Kidney capillary endothelial cell (primary cell): ENCODE measurements around the gene CCDC201.

Experiments
- DNase-seq: peaks from one replicate; pipeline ENCODE4 v3.0.0-alpha.2; 2018; ENCODE audit warnings: low spot score

CCDC201 gene

DNA sequence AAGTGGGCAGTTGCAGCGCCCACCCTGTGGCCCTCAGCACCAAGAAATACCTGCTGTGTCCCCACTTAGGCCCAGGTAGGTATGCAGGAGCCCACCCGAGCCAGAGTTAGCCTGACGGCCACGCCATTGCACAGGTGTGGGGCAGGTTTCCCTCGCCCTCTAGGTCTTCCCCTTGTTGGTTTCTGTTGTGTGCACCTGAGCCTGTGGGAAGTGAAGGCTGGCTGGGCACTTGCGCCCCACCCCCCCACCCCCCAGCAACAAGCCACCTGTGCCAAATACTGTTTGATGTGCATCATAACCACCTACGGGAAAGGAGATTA, at the start of gene CCDC201:
Gene CCDC201, minus strand, starts transcription at position 48 of the 320 bp plus-strand sequence. CDS start 75 bp downstream, outside the sequence.
- DNase-seq, result no peak

GRCh38 chr7:45921699-45922519, 49.0 kb upstream of the CCDC201 start:
- peak; percentile 82 for DNase-seq

DNA sequence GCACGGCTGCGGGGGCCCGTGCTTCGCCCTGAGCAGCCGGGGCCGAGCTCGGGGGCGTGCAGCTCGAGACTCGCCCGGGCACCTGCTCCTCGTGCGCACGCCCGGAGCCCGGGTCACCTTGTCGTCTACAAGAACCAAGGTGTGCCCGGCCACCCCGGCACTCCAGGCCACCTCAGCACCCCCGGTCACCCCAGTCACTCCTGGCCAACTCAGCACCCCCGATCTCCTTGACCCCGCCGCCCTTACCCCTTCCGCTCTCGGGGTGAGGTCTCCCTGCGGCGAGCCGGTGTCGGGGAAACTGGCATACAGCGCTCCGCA, 48.5 kb upstream of the CCDC201 start:
- DNase-seq, result no peak

- peak; percentile 47 for DNase-seq
Measured at GRCh38 chr7:45920502-45921380, 47.9 kb upstream of the CCDC201 start, which contains the start of gene IGFBP3. IGFBP3 (minus strand) TSS chr7:45921272; CDS start chr7:45921140, 132 bp downstream.

GRCh38 chr7:45919993-45920459, 47.1 kb upstream of the CCDC201 start:
- DNase-seq, result no peak

- no peak for DNase-seq
Measured at GRCh38 chr7:45919231-45919784, 46.4 kb upstream of the CCDC201 start.

DNA sequence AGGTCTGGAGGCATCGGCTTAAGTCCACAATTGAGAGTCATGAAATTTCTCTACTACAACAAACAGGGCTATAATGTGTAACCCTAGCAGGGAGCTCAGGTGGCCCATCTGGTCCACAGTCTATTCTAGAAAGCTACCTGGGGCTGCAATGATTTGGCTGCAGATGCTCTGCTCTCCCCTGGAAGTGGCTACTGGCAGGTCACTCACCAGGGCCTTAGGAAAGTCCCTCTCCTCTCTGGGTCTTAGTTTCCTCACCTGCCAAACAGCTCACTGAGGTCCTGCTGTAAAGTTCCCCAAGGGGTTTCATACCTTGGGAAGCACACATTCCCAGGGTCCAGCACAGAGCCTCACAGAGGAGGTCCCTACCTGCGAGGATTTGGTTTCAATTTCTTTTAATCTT, 45.7 kb upstream of the CCDC201 start:
- no peak for DNase-seq

DNA sequence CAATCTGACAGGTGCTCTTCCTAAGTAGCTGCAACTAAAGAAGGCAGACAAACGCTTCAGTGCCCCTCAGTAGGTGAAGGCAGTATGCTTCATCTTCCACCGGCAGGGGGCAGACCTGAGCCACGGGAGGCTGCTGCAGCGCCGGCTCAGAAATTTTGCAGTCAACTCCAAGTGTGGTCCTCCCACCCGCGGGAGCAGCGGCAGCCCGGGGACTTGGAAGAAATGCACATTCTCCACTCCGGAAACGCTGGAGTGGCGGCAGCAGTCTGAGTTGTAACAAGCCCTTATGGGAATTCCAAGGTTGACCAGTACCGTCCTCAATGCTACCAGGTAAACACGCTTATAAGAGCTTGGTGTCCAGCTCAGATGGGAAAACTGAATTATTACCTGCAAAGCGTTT, 44.8 kb upstream of the CCDC201 start:
- DNase-seq, result peak; percentile 66

DNA sequence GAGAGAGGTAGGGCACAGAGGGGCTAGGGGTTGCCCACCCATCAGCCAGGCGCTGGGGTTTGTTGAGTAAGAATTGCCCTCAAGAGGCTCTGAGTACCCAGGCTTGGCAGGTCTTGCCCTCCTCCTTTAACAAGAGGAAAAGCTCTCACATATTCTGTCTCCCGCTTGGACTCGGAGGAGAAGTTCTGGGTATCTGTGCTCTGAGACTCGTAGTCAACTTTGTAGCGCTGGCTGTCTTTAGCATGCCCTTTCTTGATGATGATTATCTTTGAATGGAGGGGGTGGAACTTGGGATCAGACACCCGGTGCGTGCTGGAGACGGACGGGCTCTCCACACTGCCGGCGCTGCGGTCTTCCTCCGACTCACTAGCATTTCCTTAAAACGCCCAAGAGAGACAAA, 44.2 kb upstream of the CCDC201 start:
- no peak for DNase-seq

- DNase-seq, result no peak
Measured at GRCh38 chr7:45915606-45916005, 42.7 kb upstream of the CCDC201 start.

- DNase-seq, result no peak
Measured at GRCh38 chr7:45914911-45915310, 42.0 kb upstream of the CCDC201 start.

DNA sequence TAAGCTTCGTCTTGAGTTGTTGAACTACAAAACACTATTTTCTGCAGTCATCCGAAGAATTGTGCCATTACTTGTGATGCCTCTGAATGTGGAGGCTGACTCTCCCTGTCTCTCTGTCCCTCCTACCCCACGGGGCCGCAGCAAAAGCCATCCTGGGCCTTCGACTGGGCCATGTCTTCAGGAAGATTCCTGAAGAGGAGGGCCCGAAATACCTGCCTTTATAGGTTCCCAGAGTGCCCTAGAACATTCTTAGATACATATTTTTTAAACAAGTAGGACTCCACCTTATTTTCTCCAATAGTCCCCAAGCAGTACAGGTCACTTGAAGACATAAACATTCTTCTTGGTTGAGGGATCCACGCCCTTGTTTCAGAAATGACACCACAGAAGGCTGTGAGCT, 40.1 kb upstream of the CCDC201 start:
- no peak for DNase-seq

DNA sequence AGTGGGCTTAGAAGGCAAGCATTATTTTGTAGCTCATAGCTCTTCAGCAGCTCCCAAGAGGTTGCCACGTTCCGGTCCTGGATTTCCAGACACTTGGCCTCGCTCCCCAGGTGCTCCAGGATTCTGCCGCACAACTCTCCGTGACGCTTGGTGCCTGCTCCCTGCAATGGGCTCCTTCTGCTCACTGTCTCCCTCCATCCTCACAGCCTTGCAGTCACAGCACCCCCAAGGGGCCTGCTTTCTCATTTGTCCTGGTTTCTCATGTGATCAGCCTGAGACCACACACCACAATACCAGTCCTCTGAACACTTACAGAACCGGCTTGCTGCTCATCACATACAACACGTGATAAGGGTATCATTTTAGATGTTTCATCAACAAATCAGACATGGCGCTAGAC, 38.4 kb upstream of the CCDC201 start:
- DNase-seq, result no peak

DNA sequence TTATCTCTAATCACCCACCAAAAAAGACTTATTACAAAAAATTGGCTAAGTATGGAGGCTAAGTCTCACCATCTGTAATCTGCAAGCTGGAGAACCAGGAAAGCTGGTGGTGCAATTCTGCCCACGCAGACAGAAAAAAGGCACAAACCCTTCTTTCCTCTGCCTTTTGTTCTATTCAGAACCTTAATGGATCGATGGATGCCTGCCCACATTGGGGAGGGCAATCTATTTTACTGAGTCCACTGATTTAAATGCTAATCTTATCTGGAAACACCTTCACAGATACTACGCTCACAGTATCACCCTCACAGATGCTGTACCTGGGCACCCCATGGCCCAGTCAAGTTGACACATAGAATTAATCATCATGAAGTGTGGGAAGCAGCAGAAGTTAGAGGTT, 38.0 kb upstream of the CCDC201 start:
- DNase-seq, result no peak

GRCh38 chr7:45909561-45909960, 36.7 kb upstream of the CCDC201 start:
- no peak for DNase-seq

GRCh38 chr7:45902820-45903219, 29.9 kb upstream of the CCDC201 start:
- DNase-seq, result no peak

GRCh38 chr7:45901566-45901965, 28.7 kb upstream of the CCDC201 start:
- no peak for DNase-seq

- no peak for DNase-seq
Measured at GRCh38 chr7:45898222-45898621, 25.3 kb upstream of the CCDC201 start.

DNA sequence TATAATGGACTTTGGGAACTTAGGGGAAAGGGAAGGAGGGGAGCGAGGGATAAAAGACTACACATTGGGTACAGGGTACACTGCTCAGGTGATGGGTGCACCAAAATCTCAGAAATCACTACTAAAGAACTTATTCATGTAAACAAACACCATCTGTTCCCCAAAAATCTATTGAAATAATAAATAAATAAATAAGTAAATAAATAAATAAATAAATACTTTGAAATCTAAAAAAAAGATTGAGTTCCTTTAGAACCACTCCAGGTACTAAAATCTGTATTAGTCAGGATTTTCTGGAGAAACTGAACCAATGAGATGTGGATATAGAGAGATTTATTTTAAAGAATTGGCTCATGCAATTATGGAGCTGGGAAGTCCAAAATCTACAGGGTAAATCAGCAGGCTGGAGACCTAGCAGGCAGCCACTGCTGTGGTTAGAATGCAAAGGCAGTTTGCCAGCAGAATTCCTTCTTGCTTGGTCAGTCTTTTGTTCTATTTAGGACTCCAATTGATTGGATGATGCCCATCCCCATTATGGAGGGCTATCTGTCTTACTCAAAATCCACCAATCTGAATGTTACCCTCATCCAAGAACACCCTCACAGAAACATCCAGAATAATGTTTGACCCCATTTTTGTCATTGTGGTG, 24.3 kb upstream of the CCDC201 start:
- DNase-seq, result no peak

GRCh38 chr7:45894665-45895062, 21.8 kb upstream of the CCDC201 start:
- DNase-seq, result no peak

- DNase-seq, result no peak
Measured at GRCh38 chr7:45893996-45894664, 21.2 kb upstream of the CCDC201 start.
